Body of pancreas (tissue), 4 donors: ENCODE measurements around the gene NDUFA12. TPM values are rescaled to one million over a fixed set of nuclear protein-coding genes. Genes with fewer than 3 reads are reported as not detected.

Experiments
- ATAC-seq: fragments of 150-250 bp; one replicate; pipeline ENCODE4 v1.9.1; 2016
- DNase-seq, 4 donors: peaks; one replicate each; pipeline ENCODE4 v3.0.0-alpha.2; 2019
- H3K27ac ChIP-seq, 4 donors: fragments of 200-600 bp; sonication (generic); 1 replicate in 3 of 4; 2 replicates in 1 of 4; pipeline versions ENCODE4 v1.5.1 to v1.6.1; 2016 to 2019; ENCODE audit warnings: mild to moderate bottlenecking in 1 of 4, mixed read lengths in 1 of 4, moderate library complexity in 1 of 4
- H3K27me3 ChIP-seq, 2 donors: fragments of 200-600 bp; sonication (generic); one replicate each; pipeline ENCODE4 v1.6.0; 2016; ENCODE audit warnings: mild to moderate bottlenecking in 1 of 2
- H3K36me3 ChIP-seq, 2 donors: fragments of 200-600 bp; sonication (generic); replicated peaks in 1 of 2; 2 replicates each; pipeline ENCODE4 v1.5.1; 2016; ENCODE audit warnings: low read depth in 2 of 2; ENCODE audit not compliant: insufficient read depth in 1 of 2
- H3K4me1 ChIP-seq: fragments of 200-600 bp; sonication (generic); one replicate; pipeline ENCODE4 v1.6.0; 2016
- H3K4me3 ChIP-seq, 2 donors: fragments of 200-600 bp; sonication (generic); 1 replicate in 1 of 2; 2 replicates in 1 of 2; pipeline ENCODE4 v1.5.1; 2016 to 2019
- H3K9me3 ChIP-seq, 3 donors: fragments of 200-600 bp; sonication (generic); 1 replicate in 2 of 3; 2 replicates in 1 of 3; pipeline ENCODE4 v1.5.1; 2016
- POLR2A ChIP-seq, 3 donors: fragments of 450-650 bp; IDR thresholded peaks; one replicate each; pipeline ENCODE4 v1.6.1; 2016; ENCODE audit warnings: antibody characterized with exemption in 3 of 3, mild to moderate bottlenecking in 2 of 3
- WGBS, 2 donors: methylation state at CpG; one replicate each; pipeline ENCODE4 v1.1.5; 2017; 5-methylcytosine and 5-hydroxymethylcytosine counted together
- intact Hi-C: fragments of 100-400 bp; cut with DNase I; formaldehyde crosslinking; loops from one replicate; pipeline ENCODE4 v1.15.1; 2023
- total RNA-seq, 2 donors: library from RNA; depleted of rRNA; stranded (reverse); fragments of >200 nt; gene quantifications; one replicate each; pipeline ENCODE4 v1.1.0, GENCODE V29; 2016
- TF ChIP-seq, protein P1 (sequence below), 7 experiments: fragments of 450-650 bp in 4 of 7; fragments of 200-600 bp in 3 of 7; sonication (generic) in 3 of 7; IDR thresholded peaks; one replicate each; pipeline ENCODE4 v1.5.1; 2016 to 2019; ENCODE audit warnings: antibody characterized with exemption in 7 of 7

The NDUFA12 gene
- total RNA-seq, 2 donors from 2014 or later: 21.4 to 41.0 TPM

DNA sequence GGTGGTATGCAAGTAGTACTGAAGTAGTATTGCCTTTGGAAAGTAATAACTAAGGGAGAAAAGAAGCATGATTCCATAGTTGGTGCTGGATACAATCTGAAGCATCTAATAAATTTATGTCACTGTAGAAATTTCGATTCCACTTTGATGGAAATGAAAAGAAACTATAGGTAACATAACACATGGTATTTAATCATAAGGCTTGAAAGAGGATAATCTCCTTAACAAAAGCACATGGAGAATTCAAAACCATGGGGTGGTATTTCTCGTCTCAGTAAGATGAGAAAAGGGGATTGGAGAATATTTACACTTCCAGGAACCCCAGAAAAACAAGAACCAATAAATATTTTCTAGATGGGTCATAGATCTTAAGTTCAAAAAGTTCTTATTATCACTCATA, 72.7 kb downstream of the NDUFA12 start:
- intact Hi-C loops: no loop called here
- no peaks in the 10 kb centered on the region for H3K9me3 ChIP-seq
- 83% methylated on average over 2 of the region's 2 CpGs for WGBS, 2 donors
- no peak for DNase-seq
- H3K4me1 ChIP-seq: peaks cover 11% of the 10 kb centered on the region
- ATAC-seq: no peak
- no peak overlapping the region for H3K4me3 ChIP-seq
- H3K36me3 ChIP-seq: no peaks in the 10 kb centered on the region
- TF ChIP-seq, protein P1, sequence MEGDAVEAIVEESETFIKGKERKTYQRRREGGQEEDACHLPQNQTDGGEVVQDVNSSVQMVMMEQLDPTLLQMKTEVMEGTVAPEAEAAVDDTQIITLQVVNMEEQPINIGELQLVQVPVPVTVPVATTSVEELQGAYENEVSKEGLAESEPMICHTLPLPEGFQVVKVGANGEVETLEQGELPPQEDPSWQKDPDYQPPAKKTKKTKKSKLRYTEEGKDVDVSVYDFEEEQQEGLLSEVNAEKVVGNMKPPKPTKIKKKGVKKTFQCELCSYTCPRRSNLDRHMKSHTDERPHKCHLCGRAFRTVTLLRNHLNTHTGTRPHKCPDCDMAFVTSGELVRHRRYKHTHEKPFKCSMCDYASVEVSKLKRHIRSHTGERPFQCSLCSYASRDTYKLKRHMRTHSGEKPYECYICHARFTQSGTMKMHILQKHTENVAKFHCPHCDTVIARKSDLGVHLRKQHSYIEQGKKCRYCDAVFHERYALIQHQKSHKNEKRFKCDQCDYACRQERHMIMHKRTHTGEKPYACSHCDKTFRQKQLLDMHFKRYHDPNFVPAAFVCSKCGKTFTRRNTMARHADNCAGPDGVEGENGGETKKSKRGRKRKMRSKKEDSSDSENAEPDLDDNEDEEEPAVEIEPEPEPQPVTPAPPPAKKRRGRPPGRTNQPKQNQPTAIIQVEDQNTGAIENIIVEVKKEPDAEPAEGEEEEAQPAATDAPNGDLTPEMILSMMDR (IDR thresholded peaks at IDR 0.05): no peak
- TF ChIP-seq POLR2A (IDR thresholded peaks at IDR 0.05): no peak
- no peak overlapping the region for H3K27ac ChIP-seq
- no peaks in the 10 kb centered on the region for H3K27me3 ChIP-seq

DNA sequence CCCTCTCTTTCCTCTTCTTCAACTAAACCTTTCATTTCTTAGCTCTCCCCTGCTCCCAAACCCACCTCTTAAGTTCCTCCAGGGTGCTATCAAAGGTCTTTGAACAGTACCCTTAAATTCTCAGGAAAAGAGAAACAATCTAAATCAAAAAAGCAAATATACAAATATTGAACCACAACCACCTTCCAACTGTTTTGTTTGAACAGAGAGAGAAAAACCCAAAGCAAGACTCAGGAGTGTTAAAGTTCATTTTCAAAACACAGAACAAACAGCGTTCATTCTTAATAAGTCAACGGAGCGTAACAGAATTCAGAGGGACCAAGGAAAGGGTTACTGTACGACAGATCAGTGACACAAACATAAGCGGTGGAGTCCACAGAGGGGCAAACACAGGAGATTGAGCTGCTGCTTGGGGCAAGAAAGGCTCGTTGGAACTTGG, 73.3 kb downstream of the NDUFA12 start:
- Histone ChIP-seq H3K4me1 (peaks cover 11% of the 10 kb centered on the region), H3K4me3 (no peak overlapping the region), H3K27me3 (no peaks in the 10 kb centered on the region), H3K27ac (no peak overlapping the region), H3K36me3 (no peaks in the 10 kb centered on the region), H3K9me3 (no peaks in the 10 kb centered on the region)
- ATAC-seq (no peak), DNase-seq (no peak)
- TF ChIP-seq, protein P1 (IDR thresholded peaks at IDR 0.05): no peak
- no peak for TF ChIP-seq POLR2A (IDR thresholded peaks at IDR 0.05)
- WGBS, 2 donors: 15 to 28% methylated on average over 6 of the region's 6 CpGs
- intact Hi-C loops: no loop called here

DNA sequence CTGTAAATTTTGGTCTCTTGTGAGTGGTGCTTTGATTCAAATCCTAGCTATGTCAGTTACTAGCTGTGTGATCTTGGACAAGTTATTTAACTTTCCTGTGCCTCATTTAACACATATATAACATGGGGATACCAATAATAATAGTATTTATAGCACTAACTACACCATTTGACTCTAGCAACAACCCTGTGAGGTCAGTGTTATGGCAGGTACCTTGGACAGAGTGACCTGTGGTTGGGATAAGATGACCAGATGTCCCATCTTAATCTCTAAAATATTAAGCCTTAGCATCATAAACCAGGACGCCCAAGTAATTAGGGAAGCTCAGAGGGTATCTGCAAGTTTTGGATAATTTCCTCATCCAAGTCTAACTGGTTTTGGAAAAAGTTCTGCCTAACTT, 73.7 kb downstream of the NDUFA12 start:
- no peak for TF ChIP-seq POLR2A (IDR thresholded peaks at IDR 0.05)
- TF ChIP-seq, protein P1 (IDR thresholded peaks at IDR 0.05): no peak

DNA sequence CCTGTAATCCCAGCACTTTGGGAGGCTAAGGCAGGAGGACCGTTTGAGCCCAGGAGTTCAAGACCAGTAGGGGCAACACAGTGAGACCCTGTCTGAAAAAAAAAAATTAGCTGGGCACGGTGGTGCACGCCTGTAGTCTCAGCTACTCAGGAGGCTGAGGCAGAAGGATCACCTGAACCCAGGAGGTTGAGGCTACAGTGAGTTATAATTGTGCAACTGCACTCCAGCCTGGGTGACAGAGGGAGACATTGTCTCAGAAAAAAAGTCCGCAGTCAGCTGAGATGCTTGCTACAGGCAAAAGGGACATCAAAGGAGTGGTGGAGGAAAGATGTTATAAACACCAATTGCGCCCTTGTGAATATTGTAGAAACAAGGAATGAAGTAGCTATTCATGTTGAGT, 77.8 kb downstream of the NDUFA12 start:
- 93 to 94% methylated on average over 5 of the region's 5 CpGs for WGBS, 2 donors
- no peak for TF ChIP-seq POLR2A (IDR thresholded peaks at IDR 0.05)
- TF ChIP-seq, protein P1 (IDR thresholded peaks at IDR 0.05): no peak
- DNase-seq (no peak), ATAC-seq (no peak)
- H3K27me3 ChIP-seq: no peaks in the 10 kb centered on the region
- H3K36me3 ChIP-seq: no peaks in the 10 kb centered on the region
- H3K27ac ChIP-seq: no peak overlapping the region
- H3K4me1 ChIP-seq: peaks cover 10% of the 10 kb centered on the region
- H3K9me3 ChIP-seq: no peaks in the 10 kb centered on the region
- intact Hi-C loops: no loop called here
- no peak overlapping the region for H3K4me3 ChIP-seq

More for the DNA sequence above, 73.7 kb downstream of the NDUFA12 start:
- H3K9me3 ChIP-seq: no peaks in the 10 kb centered on the region
- no peak for DNase-seq
- no peaks in the 10 kb centered on the region for H3K36me3 ChIP-seq
- H3K27ac ChIP-seq: no peak overlapping the region
- ATAC-seq: no peak
- WGBS, 2 donors: 44 to 56% methylated on average over 1 of the region's 1 CpG
- no peak overlapping the region for H3K4me3 ChIP-seq
- no peaks in the 10 kb centered on the region for H3K27me3 ChIP-seq
- peaks cover 11% of the 10 kb centered on the region for H3K4me1 ChIP-seq
- intact Hi-C loops: no loop called here

DNA sequence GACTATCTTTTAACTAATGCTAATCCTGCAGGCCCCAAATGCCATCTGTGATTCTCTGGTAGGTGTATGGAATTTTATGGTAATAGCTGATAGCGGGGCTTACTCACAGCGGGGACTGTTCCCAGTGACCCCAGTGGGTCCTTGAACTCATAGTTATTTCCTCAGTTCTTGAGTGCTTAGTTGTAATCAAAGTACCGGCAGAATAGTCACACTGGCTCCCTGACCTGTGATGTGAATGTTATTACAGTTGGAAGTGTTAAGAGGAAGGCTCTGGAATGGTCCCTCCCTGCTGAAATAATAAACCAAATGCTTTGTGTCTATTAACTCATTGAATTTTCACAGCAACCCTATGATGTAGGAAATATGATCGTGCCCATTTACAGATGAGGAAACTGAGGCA, 78.3 kb downstream of the NDUFA12 start:
- no peak overlapping the region for H3K27ac ChIP-seq
- no peak overlapping the region for H3K4me3 ChIP-seq
- TF ChIP-seq, protein P1 (IDR thresholded peaks at IDR 0.05): no peak
- TF ChIP-seq POLR2A (IDR thresholded peaks at IDR 0.05): no peak
- no peaks in the 10 kb centered on the region for H3K27me3 ChIP-seq
- H3K36me3 ChIP-seq: no peaks in the 10 kb centered on the region
- ATAC-seq: no peak
- peaks cover 5% of the 10 kb centered on the region for H3K4me1 ChIP-seq
- H3K9me3 ChIP-seq: no peaks in the 10 kb centered on the region
- DNase-seq: no peak
- 82 to 83% methylated on average over 4 of the region's 4 CpGs for WGBS, 2 donors
- intact Hi-C loops: no loop called here
